GOT3 (cell line): ENCODE measurements around the gene NMNAT3.

Experiments
- DNase-seq: peaks from one replicate; lab custom pipeline; 2025; ENCODE audit warnings: mixed read lengths; lab: John Stamatoyannopoulos, UW

Gene NMNAT3

DNA sequence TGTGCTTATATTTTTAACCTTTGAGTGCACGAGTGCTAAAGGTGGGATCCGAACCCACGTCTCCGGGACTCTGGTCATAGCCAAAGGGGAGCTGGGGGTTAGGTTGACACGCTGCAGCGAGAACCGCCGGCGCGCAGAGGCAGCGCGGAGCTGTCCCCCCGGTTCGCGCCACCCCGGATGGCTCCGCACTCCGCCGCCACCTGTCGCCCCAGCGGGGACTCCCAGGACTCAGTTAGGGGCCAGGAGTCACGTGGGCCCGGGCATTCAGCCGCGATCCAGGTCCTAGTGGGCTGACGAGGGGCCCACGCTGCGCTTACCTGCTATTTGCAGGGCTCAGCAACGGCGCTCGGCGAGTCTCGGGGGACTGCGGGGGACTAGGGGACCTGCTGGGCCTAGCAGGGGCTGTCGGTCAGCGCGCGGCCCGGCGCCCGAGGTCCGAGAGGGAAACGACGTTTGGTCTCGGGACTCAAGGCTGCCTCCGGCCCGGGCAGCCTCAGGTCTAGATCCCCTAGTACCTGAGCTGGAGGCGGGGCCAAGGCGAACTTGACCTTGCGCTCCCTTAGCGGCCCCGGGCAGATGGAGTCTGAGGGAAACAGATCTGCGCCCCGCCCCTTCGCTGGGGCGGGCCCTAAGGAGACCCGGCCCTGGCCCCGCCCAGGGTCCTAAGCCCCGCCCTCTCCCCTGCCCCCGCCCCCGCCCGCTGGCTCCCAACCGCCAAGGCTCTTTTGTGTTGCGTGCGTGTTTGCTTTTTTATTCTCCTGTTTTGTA, at the start of gene NMNAT3:
NMNAT3 (minus strand) TSS at position 585 of the 768 bp plus-strand sequence. CDS start 50,248 bp downstream, outside the sequence.
- DNase-seq = peak; percentile 45

DNA sequence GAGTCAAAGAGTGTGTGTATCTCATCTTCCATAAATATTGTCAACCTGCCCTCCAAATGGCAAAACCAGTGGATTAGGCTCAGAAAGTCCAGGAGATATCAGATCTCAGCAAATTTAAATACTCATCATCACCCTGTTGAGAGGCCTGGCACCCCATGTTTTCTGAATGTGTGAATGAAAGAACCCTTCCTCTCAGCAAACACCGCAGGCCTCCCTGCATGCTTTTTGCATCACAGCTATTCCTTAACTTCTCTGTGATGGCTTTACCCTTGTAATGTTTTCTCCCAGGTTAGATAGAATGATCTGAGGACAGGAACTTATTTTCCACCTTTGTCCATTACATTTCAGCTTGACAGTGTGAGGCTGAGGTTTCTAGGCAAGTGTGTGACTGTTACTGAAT, 43.6 kb upstream of the NMNAT3 start:
- DNase-seq = no peak

DNA sequence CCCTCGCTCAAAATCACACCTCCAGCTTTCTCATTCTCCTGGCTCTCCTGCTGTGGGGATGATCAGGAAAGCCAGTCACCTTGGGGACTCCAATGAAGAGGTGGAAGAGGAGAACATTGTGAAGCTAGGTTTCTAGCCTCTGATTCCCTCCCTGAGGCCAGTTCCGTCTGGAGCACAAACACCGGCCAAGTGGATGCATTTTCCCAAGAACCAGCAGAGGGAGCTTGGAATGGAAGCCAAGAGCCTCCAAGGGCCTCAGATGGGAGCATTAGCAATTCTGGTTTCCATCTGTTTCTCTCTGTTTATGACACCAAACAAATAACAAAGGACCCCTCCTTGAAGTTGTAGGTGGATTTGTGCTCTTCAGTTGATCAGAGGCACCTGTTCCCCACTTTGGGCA, 40.6 kb upstream of the NMNAT3 start:
- peak; percentile 27 for DNase-seq

DNA sequence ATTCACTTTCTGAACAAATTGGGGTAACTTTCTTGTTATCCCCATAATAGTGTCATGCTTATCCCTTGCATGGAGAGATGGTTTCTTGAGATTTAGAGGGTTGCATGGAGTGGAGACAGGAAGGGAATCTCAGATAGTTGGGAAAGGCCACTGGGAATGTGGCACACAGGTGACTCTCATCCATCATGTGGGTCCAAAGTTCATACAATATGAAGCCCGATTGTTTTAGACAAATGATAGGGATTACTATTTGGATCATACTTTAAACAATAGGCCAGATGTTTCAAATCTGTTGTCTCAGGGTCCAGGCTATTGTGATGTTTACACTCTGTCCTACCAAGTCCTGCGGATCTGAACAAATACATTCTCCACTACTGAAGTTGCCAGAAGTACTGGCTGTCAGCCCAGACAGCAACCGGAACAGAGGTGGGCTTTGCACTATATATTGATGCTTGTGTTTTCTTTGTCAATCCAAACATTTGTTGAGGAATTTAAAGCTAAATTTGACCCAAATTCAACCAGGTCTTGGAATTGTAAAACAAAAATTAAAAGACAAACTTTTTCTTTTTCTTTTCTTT, 39.2 kb upstream of the NMNAT3 start:
- DNase-seq = no peak

DNA sequence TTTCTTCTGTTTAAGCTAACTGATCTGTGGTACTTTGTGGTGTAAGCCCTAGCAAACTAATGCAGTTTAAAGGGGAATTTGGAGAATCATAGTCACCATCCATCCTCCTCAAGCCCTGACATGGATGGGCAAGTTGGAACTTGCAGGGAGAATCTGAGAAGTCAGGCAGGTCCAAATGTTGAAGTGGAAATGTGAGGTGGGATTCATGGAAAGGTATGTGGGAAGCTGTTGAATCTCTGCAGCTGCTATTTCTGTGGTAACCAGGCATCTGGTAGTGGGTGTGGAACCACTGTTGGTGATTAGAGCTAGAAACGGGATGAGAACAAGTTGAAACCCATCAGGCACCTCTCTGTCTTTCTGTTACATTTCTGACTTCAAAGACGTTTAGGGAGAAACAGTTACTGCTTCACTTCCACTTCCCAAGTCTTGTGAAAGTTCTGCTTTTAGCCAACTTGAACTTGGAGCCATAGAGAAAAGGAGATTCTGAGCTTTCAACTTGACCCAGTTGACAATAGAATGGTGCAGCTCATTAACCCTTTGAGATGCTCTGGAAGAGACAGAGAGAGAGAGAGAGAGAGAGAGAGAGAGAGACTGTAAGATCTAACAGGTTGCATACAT, 38.1 kb upstream of the NMNAT3 start:
- DNase-seq = no peak

DNA sequence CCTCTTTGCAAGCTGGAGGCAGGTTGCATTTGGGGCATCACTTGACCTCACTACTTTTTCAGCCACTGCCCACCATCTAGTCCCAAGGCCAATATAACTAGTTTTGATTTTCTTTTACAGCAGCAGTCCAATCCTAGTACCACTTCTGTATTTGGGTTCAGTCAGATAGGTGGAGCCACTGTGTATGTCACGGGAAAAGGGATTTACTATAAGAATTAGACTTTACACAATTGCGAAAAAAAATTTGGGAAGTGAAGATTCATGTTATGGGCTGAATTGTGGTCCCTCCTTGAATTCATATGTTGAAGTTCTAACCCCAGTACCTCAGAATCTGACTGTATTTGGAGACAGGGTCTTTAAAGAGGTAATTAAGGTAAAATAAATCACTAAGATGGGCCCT, 37.4 kb upstream of the NMNAT3 start:
- DNase-seq = no peak

DNA sequence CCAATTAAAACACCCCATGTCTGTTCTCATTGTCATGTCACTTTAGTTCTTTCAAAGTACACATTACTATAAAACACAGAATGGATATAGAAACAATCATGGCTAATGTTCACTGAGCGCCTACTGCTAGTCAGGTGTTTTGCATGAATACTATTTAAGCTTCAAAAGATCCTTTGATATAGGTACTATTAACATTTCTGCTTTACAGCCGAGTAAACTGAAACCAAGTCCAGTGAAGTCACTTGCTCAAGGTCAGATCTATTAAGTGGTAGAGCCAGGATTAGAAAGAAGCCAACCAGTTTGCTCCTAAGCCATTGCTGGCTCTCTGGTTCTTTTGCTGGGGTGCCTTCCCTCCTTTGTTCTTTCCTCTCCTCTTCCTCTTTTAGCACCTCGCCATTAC, 32.4 kb upstream of the NMNAT3 start:
- no peak for DNase-seq

DNA sequence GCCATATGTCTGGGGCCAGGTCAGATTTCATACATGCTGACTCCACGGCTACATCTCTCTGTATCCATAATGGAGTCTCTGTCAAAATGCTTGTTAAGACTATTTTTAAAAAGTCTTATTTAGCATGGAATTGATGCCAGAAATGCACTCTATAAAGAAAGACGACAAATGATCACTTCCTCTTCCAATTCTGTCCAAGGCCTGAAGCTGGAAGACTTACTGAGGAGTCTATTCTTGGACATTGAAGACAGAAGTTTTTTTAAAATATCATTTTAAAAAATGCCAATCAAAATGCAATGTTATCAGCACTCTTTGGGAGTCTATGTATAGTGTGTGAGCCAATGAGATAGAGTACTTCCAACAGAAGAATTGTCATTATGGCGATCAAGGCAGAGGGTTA, 27.9 kb upstream of the NMNAT3 start:
- no peak for DNase-seq

DNA sequence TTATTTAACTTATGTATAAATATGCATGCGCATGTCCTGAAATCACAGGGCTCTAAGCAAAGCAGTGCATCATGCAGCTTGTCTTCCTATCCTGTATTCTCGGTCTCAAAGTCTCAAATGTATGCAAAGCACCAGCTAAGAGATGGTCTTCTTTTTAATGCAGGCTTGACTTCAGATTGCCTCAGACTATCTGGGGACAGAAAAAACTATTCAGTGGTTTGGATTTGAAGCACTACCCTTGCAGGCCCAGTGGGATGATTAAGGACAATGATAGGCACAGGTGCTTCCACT, 18.5 kb upstream of the NMNAT3 start:
- DNase-seq = no peak

DNA sequence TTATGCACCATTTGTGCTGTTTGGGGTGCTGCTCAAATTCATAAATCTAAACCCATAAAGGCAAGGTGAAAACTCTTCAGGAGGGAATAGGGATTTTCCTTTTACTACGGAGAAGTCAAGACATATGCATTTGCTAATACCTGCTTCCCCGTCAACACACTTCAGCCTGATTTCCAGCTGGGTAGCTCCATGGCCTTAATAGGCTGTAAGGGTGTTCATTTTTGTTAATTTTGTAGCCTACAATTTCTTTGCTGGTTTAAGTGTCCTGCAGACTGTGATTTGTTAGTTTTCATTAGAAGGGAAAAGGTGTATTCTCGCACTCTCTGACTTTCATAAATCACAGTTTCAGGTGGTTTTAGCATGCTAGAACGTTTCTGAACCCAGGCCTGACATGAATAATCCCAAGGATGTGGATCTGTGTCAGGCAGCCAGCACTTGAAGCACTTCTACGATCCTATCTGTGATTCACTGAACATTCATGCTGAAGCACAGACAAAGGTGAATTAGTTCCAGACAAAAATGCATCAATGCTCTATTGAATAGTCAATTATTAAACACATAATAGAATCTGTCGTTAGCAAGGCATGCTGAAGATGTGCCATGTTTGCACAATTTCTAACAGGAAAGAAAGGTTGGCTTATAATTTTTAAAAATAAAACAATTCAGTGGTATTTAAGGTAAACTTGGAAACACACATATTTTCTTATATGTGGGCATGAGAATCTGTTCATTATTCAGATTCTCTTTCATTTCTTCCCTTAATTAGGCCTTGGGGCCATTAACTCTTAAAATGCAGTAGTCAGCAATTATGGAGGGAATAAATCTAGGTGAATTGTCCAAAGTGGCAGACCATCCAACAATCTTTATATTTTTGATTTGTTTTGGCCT, 17.9 kb upstream of the NMNAT3 start:
- no peak for DNase-seq

DNA sequence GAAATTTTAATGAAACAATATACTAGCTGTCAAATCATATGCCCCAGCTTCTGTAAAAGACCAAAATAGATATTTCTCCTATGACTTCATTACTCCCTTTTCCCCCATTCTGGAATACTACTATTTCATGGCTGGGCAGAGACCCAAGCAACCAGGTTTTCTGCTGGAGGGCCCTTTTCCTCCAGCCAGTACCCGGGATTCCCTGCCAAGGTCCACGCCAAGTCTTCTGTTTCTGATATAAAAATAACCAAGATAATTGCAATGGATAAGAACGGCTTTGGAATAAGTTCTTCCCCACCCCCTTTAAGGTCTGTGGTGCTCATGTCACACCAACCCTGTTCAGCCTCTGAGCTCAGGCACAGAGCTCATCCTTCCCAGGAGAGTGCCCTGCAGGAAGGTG, 17.2 kb upstream of the NMNAT3 start:
- no peak for DNase-seq

DNA sequence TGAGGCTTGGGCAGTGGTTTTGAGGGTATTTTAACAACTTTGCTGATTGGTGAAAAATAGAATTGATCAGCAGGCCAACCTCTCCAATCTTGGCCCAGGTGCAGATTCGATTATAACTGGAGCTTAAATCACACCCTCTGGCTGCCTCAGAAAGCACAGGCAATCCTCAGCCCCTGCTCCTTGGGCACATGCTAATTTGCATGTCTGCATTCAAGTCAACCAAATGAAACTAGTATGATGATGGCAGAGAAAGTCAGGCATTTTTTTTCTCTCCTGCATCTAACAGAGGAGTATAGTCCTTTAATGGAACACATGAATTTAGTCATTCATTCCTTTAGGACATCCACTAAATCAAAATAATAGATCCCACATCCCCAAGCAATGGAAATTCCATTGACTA, 16.8 kb upstream of the NMNAT3 start:
- DNase-seq = no peak

DNA sequence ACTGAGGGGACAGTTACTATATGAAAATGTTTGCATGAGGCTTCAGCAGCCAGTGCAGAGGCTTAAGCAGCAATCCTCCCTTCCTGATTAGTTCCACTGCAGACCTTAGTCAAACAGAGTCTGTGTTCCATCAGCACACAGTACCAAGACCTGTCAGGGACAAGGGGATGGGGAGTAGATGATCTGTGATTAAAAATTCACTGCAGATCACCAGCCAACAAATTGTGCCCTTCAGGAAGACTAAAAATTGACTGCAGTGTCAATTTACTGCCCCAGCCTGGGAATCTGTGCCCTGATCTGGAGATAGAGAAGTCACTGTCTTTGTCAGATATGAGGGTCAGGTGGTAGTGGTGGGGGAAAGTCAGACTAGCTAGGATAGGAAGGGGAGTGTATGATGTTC, 13.8 kb upstream of the NMNAT3 start:
- DNase-seq = no peak

DNA sequence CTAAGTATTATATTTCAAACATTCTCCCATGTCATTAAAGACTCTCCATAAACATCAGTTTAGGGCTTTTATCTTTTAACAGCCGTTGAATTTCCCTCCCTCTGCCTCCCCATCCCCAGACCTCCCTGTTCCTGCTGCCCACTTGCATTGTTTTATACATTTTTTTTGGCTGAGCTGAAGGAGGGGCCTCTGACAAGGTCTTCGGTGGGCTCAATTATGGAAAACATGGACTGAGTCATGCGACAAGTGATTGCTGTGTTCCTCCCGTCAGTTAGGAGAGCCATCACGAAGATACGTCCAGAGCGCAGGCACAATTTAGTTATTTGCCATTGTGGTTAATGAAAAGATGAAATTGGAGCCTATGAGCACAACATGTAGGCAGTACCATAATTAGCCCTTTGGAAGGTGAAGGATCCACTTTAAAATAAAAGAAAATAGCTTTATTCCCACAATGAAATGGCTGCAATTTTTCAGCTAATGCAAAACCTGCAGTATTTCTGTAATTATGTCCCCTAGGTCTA, 12.0 kb upstream of the NMNAT3 start:
- DNase-seq = no peak

DNA sequence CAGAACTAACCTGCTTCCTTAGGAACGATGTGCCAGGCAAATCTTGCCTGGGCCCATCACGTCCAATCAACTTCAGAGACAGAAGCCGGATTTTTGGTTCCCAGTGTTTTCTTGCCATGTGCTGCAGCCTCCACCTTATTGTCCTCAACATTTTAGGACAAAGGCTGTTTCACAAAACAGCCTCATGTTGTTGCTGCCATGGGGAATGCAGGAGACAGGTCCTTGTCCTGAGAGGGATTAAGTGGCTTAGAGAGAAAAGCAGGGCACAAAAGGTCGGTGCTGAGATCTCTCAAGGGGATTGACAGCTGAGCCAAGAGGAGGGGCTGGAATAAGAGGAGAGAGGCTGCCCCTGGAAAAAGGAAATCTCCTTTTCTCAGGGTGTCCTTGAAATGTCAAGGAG, 11.3 kb upstream of the NMNAT3 start:
- no peak for DNase-seq

DNA sequence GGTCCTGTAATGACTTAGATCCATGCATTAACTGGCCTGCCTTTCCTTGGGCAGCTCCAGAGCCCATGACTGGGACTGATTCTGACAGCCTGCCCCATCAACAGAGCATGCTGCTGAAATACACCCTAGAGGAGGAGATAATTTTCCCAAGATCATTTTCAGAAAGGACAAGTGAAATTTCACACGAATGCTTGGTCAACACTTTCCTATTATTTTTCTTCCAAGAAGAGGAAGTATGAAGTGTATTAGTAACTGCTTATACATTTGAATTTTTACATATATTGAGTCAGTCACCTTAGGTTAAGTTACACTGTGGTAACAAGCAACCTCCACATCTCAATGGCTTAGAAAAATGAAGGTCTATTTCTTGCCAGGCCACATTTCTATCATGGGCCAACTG, 9.7 kb upstream of the NMNAT3 start:
- DNase-seq = no peak

DNA sequence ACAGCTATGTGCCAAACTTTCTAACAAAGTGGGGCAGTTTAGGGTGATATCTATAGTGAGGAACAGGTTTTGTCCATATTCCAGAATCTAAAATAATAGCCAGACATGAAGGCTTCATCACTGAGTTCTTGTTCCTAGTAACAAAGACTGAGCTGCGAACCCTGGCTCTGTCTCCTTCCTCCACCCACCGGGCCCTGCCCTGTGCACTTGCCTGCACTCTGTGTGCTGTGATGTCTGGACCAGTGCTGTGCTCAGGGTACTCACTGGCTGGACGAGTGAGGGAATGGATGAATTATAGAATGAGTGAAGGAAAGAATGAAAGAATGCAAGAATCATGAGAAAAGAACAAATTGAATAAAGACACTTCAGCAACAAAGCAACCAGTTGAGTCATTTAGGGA, 8.9 kb upstream of the NMNAT3 start:
- no peak for DNase-seq

DNA sequence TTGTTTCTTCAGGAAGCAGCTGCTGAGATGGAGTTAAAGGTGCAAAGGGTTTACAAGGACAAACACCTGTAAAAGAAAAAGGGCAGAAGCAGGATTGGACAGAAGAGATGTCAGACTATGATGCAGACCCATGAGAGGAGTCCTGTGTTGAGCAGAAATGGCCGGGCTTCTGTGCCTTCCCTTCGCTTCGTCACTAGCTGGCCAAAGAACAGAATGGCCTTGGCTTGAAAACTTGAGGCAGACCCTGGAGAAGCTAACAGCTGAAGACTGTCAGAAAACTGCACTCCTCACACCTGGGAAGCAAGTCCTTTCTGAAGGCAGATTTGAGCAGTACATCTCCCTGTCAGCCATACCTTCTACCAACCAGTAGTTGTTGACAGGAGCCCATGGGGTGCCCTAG, 8.4 kb upstream of the NMNAT3 start:
- DNase-seq = no peak

DNA sequence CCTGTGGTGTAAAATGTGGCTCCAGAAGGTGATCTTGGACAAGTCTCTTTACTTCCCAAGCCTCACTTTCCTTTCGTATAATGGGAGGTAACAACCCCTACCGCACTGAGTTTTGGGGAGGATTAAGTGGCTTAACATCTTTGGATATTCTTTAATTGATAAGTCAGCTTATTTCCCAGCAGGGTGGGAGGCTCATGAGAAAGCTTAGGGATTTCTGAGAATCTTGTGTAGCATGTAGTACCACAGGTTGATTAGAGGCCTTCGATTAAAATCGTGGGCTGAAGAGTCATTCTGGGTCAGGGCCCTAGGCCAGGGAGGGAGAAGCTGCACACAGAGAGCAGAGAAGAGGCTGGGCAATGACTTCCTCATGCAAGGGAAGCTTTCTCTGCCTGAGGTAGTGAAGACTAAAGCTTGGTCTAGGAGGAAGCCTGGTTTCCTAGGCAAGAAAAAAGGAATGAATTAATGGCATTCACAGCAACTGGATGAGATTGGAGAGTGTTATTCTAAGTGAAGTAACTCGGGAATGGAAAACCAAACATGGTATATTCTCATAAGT, 1.5 kb upstream of the NMNAT3 start:
- no peak for DNase-seq

DNA sequence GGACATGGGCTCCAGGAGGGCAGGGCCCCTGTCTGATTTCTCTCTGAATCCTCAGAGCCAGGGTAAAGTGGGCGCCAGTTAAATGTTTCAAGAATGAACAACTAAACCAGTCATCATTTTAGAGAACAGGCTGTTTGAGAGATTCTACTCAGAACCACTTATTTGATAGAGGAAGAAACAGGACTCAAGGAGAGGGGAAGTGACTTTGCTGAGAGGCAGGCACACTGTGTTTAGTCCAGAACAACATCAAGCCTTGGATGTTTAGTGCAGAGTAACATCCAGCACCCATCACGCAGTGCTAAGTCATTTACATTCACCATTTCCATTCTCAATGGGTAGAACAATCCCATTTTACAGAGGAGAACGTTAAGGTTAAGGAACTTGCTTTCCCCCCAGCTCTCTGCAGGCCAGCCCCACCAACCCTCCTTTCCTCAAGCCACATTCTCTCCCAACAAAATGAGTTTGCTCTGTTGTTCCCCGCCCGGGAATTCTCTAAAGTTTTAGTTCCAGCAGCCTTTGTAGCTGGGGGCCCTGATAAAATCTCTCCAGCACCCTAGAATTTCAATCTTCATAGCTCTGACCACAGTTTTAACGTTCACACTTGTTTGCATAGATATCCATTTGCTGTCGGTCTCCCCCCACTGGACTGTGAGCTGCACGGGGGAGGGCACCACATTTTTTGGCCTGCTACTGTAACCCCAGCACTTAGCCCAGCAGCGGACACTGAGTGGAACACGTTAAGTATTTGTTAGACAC, 962 bp downstream of the NMNAT3 start:
- DNase-seq = no peak

DNA sequence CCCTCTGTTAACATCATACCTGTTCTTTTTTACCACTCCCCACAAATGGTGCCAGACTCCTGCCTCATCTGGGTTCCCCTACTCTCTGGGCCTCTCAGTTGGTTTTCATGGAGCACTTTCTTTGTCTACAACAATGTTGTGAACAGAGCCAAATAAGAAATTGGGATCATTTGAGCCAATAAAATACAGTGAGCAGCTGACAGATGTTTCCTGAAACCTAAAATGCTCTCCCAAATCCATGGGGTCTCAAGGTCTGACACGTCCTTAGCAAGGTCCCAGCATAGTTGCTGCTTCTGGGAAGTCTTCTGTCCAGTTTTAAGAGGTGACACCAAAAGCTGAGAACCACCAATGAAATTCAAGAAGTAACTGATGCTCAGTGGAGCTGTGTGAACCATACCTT, 1.7 kb downstream of the NMNAT3 start:
- no peak for DNase-seq
